HPDE6-E6E7 (cell line): ENCODE results near the gene CXorf38.
A peak's percentile ranks its signal among the peaks of the same experiment; 100 is the strongest.
"Not testable (repeated sequence)": the region's sequence is repeated elsewhere in the genome, so short reads cannot be mapped to it uniquely, and the experiment has no call there.

Experiments used
- DNase-seq: peaks from one replicate; pipeline ENCODE4 v3.0.0; 2011; ENCODE audit warnings: missing footprints; ENCODE audit errors: extremely low spot score

CXorf38 gene

DNA sequence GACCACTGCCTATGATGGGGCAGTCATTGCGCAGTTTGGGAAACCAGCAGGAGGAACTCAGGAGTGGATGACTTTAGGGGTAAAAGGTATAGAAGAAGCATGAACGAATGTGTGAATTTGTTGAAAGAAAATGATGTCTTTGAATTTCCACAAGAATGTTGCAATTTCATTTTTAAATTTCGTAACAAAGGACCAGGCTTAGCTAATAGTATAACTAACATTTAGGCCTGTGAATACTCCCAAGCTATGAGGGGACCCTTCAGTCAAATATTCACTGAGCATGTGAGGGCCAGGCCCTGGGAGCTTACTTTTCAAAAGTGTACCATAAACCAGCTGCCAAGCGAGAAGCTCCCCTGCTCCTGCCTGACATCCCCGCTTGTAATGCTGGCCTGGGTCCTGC, 18.9 kb downstream of the CXorf38 start:
- no peak for DNase-seq

DNA sequence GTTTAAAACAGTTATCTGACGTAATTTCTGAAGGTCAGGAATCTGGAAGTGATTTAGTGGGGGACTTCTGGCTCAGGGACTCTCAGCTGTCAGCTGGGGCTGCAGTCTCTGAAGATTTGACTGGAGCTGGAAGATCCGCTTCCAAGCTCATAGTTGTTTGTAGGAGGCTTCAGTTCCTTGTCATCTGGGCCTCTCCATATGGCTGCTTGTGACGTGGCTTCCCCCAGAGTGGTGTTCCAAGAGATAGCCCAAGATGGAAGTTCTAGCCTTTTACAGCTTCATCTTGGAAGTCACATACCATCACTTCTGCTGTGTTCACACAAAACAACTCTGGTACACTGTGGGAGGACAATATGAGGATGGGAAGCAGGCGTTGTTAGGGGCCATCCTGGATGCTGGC, 22.1 kb downstream of the CXorf38 start:
- DNase-seq: no peak

DNA sequence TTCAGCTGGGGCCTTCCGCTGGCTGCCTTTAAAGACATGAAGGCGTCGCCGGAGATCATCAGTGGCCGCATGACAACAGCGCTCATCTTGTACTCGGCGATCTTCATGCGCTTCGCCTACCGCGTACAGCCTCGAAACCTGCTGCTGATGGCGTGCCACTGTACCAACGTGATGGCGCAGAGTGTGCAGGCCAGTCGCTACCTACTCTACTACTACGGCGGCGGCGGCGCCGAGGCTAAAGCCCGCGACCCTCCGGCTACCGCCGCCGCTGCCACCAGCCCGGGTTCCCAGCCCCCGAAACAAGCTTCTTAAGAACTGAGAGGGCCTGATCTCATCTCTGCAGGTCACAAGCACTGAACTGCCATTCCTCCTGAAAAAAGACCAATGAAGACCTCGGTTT, 23.7 kb downstream of the CXorf38 start:
- no peak for DNase-seq

DNA sequence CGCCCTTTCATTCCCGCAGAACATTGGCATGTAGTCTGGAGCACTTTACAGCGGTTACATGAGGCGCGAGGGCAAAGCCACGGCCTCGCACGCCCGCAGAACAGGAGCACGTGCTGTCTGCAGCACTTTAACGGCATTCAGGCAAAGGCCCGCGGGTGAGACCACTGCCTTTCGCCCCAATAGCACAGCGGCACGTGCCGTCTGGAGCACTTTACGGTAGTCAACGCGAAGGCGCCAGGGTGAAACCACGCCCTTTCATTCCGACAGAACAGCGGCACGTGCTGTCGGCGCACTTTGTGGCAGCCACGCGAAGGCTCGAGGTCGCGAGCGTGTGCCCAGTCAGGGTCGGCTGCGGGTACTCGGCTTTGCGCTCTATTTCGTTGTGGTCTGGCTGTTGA, 24.2 kb downstream of the CXorf38 start, which contains the start of gene MPC1L:
MPC1L (plus strand) TSS at position 290 of the 398 bp plus-strand sequence. CDS start 138 bp downstream, outside the sequence.
- DNase-seq: no peak

DNA sequence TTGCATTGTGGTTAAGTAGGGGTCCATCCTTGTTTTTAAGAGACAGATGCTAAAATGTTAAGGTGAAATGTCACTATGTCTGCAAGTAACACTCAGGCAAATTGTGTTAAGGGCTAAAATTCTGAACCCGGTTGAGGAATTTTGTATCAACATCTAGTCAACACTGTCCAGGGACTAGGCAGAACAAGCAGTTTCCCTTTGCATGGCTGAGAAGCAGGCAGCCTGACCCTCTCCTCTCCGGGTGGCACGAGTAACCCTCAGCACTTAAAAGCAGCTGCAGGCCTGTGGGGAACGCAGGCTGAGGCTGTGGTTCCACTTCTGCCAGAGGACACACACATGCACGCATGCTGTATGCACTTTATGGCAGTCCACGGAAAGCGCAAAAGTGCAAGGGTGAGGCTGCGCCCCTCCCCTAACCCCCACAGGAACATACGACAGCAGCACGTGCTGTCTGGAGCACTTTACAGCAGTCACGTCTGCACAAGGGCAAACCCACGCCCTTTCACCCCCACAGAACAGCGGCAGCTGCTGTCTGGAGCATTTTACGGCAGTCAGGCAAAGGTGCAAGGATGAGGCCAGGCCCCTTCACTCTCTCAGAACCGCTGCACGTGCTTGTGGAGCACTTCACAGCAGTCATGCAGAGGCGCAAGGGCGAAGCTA, 24.8 kb downstream of the CXorf38 start:
- DNase-seq: no peak

DNA sequence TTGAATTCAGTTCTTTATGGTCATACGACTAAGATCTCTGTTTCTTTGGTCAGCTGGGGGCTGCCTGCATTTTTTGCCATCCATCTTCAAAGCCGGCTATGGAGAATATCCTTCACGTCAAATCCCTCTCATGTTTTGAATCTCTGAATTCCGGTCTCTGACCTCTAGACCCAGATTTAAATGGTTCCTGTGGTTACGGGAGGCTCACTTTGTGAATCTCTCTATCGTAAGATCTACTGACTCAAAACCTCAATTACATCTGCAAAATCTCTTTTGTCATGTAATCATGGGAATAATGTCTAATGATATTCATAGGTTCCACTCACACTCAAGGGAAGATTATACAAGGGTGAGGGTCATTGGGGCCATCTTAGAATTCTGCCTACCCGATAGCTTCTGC, 29.8 kb downstream of the CXorf38 start:
- no peak for DNase-seq

DNA sequence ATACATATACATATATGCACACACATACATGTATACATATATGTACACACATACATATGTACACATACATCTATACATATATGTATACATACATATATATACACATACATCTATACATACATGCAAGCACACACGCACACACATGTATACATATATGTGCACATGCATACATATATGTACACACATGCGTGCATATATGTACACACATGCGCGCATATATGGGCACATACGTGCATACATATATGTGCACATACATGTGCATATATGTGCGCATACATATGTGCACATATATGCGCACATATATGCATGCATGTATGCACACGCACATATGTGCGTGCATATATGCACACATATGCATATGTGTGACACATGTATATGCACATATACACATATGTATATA, 31.4 kb downstream of the CXorf38 start:
- no peak for DNase-seq

DNA sequence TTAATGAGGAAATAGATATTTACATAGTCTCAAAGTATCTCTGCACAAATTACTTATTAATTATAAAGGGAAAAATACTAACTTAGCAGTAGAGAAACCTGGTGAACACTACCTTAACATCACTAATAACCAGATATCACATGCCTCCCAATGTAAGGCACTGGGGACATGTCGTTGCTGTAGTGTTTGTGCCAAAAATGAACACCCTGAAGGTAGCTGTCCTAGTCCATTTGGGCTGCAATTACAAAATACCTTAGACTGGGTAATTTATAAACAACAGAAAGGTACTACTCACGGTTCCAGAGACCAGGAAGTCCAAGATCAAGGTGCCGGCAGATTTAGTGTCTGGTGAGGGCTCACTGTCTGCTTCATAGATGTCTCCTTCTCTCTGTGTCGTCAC, 34.9 kb downstream of the CXorf38 start:
- no peak for DNase-seq

DNA sequence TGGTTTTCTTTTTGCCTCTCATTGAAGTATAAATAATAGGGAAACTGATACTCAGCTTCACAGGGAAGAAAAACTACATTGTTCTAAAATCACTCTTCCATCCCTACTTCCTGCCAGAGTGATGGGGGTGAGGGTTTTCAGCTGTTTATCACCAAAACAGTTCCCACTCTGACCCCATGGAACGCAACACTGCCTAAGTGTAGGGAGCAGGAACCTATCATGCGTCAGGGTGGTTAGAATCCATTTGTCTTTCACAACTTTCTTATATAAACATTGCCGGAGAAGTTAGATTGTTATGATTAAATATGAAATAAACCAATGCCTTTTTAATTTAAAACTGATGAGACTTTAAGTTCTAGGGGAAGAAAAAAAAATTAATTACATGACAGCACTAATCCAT, 40.0 kb downstream of the CXorf38 start:
- no peak for DNase-seq

DNA sequence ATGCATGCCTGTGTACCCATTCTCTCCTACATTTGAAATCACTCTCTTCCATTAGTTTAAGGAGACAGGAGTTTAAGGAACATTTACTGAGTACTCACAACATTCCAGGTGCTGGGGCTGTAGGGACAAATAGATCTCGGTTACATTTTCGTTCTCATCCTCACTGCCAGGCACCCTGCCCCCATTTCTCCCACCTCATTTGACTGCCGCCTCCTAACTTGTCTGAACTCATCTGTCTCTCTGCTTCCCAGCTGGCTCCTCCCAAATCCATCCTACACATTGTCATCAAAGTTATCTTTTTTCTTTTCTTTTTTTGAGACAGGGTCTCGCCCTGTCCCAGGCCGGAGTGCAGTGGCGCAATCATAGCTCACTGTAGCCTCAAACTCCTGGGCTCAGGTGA, 43.9 kb downstream of the CXorf38 start:
- DNase-seq: no peak

DNA sequence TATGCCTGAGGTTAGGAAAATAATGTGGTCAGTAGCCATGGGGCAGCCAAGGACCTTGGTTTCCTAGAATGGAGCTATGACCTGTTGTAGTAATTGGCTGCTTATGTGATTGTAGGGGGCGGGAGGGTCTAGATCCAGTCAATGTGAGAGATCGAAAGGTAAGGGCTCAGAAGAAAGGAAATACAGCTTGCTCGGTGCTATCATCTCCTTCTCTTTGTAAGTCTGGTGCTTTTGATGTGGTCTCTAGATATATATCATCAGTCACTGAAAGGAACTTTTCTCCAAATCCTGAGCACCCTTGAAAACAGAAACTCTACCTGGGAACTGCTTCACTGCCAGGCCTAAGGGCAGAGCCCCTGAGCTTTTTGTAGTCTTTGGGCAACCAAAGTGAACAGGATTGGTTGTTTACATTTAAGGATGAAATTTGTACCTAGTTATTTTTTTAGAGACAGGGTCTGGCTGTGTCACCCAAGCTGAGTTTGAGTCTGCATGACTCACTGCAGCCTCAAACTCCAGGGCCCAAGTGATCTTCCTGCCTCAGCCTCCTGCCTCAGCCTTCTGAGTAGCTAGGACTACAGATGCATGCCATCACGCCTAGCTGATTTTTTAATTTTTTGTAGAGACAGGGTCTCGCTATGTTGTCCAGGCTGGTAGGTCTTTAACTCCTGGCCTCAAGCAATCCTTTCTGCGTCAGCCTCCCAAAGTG, 57.6 kb downstream of the CXorf38 start:
- not testable (repeated sequence) for DNase-seq

DNA sequence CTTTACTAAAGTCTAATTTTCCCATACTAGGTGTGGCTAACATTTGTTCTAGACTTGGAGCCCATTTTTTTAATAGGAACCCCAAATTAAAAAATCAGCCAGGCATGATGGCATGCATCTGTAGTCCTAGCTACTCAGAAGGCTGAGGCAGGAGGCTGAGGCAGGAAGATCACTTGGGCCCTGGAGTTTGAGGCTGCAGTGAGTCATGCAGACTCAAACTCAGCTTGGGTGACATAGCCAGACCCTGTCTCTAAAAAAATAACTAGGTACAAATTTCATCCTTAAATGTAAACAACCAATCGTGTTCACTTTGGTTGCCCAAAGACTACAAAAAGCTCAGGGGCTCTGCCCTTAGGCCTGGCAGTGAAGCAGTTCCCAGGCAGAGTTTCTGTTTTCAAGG, 59.7 kb downstream of the CXorf38 start:
- DNase-seq: not testable (repeated sequence)

DNA sequence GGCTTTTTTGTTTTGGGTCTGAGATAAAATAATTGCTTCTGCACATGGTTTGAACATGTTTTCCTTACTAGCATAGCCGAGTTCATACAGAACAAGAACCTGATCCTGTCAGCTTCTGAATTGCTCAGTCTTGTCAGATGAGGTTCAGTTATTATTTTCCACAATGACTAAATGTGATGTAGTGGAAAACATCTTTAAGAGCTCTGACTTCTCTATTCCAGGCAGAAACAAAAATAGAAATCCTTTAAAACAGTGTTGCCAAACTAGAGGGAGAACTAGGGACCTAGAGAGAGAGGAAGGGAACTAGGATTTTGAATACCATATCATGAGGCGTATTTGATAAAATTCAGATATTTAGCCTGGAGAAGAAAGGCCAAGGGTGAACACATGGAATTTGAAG, 64.5 kb downstream of the CXorf38 start:
- no peak for DNase-seq

DNA sequence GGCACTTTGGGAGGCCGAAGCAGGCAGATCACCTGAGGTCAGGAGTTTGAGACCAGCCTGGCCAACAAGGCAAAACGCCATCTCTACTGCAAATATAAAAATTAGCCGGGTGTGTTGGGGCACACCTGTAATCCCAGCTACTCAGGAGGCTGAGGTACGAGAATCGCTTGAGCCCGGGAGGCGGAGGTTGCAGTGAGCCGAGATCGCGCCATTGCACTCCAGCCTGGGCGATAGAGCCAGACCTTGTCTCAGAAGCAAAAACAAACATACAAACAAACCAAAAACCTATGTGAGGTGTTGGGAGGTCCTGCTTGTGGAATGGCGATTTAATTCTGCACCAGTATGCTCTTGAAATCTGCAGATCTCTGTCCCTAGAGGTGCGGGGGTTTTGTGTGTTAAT, 65.2 kb downstream of the CXorf38 start:
- not testable (repeated sequence) for DNase-seq

DNA sequence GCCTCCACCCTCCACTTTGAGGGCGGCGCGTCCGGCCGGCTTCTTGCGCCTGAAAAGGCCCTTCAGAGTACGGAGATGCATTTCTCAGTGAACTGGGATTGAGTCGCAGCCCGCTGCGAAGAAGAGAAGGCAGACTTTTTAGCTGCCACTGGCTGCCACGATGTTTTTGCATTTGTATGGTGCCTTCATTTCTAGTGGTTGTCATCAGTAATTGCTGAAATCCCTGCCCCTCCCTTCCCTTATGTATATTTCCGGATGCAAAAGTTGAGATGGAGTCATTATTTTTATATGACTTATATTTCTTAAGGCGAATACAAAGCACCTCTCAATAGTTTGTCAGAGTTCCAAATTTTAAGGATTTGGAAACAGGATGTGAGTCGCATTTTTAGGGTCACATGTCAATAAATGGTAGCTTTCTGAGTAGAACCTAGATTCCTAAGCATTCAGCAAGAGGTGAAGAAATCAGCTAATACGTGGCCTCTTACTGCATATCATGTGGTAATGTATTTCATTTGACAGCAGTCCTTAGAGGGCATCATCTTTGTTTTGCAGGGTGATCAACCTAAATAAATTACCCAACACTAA, 65.9 kb downstream of the CXorf38 start:
- DNase-seq: no peak

DNA sequence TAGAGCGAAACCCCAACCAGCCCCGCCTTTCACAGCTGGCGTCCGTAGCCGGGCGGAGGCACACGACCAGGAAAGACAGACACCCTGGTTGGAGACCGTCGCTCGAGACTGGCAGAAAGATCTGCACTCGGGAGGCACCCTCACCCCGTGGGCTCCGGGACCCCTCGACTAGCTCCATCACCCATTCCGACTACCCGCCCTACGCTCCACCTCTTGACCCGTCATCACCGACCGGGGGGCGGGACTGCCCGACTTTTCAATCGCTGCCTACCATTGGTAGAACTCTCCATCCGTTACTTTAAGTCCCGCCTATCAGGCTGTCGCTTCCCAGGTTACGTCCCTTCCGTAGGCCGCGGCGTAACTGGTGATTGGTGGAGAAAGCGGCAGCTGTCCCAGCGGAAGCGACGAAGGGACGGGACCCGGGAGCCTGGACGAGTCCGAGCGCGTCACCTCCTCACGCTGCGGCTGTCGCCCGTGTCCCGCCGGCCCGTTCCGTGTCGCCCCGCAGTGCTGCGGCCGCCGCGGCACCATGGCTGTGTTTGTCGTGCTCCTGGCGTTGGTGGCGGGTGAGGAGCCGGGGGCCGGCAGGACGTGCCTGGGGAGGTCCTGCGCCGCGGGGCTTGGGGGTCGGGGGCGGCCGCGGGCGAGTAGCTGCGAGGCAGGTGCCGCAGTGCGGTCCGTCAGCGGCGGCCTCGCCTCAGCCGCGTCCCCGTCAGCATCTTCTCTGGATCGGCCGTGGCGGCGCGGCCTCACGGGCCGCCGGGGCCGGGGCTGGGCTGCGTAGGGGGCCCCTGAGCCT, 66.6 kb downstream of the CXorf38 start, which contains the start of gene ATP6AP2:
ATP6AP2 (plus strand) TSS at position 434 of the 799 bp plus-strand sequence; CDS start at position 530, 96 bp downstream.
- peak; percentile 73 for DNase-seq

DNA sequence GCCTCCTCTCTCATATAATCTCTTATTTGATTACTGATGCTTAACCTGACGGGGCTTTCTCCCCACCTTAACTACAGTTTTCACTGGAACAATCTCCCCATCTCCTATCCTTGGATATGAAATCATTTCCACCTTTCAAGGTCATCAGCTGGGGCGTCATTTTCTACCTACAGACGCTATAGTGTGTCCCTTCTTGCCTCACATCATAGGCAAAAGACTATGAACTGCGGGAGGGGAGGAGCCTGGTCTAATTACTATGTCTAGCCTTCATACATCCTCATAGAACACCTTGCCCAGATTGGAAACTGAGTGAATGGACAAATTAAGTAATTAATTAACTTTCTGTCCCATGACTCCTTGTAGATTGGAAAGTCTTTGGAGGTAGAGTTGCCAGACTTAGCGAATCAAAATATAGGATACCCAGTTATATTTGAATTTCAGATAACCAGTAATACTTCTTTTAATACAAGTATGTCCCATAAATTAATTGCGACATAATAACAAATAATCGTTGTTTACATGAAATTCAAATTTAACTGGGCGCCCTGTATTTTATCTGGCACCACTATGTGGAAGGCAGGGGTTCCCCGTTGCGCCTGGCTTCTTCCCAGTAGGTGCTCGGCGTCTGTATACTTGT, 67.3 kb downstream of the CXorf38 start:
- DNase-seq: no peak

DNA sequence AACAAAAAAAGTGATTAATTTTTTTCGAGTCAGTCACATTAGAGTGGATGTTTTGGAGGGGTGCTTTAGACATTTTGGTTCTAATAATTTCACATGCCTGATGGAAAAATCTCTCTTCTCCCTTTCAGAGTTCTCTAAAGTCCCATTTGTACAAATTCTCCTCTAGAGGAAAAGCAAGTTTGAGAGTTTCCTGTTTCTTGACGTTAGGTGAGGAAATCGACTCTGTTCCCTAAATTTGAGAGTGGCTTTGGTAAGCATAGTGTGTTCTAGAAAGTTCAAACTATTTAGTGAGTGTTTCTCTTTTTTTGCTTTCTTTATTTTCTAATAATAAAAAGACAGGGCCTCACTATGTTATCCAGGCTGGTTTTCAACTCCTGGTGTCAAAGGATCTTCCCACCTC, 68.2 kb downstream of the CXorf38 start:
- DNase-seq: no peak

DNA sequence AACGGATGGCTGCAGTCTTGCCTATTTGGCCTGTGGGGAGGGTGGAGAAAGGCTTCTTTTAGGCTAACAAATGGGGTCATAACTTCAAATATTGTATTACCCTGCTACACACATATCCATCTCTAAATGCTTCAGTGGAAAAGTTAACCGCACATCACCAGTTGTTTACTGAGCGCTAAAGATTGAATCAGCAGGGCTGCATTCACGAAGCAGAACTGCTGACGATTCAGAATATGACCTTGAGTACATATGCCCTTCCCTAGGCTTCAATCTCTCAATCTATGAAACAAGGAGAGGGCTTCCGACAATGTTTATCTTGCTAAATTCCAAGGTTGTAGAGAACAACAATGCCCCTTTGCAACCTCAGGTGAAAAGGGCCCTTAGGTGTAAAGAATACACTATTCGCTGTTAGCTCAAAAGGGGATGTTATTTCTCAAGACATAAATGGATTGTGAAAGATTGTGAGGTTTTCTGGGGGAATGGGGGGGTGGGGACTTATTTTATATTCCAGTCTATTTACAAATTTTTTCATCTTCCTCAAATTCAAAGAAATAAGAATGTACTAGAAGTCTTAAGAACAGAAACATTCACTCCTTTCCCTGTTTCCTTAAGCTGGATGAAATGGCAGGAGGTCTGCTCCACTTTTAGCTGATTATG, 69.2 kb downstream of the CXorf38 start:
- DNase-seq: no peak
